HG03103 (cell line): ENCODE data around the gene FAM83G.

Source experiments
- ATAC-seq: cut with Tn5 transposase; IDR thresholded peaks from one replicate; pipeline ENCODE4 v1.9.1; 2021; ENCODE audit warnings: low read depth; ENCODE audit not compliant: unreplicated experiment

The FAM83G gene

DNA sequence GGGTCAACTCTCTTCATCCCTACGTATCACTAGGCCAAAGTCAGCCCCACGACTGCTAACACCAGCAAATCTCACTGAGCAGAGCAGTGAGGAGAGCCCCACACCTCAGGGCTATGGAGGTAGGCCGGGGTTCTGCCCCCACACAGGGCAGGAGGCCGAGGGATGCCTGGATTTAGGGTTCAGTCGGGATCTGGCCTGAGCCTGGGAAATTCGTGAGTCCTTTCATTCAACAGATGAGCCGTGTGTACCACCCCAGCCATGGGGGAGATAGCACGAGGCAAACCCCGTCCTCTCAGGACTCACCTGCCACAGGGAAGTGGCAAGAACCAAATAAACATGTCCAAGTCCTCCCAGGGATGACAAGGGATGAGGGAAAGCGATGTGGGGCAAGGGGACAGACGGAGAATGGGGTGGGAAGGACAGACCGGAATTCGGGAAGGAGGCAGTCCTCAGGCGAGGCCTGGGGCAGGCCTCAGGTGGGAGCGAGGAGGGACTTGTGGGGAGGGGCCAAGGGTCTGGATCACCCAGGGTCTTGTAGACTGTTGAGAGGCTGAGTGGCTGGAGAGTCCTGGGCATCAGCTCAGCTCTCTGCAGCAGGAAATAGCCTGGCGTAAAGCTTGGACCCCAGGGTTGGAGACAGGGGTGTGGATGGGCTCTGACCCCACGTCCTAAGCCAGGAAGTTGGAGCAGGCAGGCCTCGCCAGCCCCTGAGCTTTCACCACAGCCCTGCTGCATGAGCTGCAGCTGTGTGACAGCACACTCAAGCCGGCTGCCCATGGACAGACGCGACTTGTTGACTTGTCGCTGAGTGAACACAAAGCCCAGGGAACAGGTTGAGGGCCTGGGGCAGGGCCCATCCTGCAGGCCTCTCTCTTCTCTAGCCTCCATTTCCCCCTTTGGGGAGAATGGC, 7.9 kb upstream of the FAM83G start:
- ATAC-seq: no peak

DNA sequence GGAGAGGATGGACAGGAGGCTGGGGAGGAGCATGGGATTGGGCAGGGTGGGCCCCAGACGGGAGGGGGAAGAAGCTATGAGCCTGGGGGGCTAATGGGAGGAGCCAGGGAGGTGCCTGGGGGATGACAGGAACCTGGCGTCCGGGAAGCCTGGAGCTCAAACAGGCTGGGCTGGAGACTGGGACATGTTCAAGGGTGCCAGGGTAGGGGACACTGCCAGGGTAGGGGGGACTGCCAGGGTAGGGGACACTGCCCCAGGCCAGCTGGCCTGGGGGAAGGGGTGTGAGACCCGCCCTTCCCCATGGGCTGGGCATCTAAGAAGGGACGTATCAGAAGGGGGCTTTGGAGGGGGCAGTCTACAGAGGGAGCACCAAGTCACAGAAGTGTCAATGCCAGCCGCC, 7.0 kb upstream of the FAM83G start:
- no peak for ATAC-seq

DNA sequence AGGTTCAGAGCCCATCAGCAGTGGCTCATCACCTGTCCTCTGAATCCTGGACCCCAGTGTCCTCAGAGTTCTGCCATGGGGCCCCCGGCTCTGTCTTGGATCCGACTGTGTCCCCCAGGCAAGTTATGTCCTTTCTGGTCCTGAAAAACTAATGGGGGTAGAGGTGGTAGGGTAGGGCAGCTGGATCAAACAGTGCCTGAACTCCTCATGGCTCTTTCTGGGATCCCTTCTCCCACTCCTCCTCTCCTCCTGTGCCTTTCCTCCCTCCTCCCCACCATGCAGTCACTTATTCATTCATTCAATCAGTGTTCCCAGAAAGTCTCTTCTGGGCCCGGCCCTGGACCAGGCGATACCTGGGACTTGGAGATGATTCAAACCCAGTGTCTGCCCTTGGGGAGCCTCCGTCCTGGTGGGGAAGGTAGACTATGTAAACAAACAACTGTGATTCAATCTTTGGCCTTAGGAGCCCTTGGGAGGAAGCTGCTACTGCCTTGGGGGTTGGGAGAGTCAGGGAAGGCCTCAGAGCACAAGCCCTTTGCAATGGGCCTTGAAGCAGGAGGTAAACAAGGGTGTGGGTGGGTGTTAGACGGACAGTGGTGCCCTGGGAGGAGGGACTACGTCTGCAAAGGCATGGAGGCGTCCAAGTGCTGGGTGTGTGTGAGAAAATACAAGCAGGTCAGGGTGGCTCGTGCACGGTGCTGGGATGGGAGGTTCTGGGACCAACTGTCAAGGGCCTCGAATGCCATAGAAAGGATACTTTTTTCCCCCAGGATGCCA, 6.4 kb upstream of the FAM83G start:
- ATAC-seq: no peak

DNA sequence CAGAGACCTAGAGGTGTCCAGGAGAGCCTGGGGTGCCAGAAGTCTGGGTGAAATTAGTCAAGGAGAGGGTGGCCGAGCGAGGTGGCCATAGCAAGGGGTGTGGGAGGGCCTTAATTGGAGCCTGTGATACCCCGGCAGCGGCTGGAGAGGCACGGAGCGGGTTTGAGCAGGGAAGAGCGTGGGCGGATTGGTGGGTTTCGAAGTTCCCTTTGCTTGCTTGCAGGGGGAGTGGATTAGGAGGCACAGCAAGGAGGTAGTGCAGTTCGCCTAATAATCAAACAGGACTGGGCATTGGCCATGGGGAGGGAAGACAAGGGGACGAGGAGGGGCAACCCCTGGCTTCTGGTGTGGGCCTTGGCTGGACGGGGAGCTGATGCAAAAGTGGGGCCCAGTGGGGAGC, 5.4 kb upstream of the FAM83G start:
- ATAC-seq: no peak

DNA sequence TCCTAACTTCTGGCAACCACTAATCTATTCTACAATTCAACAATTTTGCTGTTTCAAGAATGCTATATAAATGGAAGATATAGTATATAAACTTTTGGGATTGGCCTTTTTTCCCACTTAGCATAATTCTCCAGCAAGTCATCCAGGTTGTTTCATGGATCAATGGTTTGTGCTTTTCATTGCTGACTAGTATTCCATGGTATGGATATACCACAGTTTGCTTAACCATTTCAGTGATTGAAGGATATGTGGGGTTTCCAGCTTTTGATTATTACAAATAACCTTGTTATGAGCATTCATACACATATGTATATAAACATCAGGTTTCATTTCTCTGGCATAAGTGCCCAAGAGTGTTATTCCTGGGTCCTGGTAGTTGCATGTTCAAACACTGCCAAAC, 2.1 kb upstream of the FAM83G start:
- no peak for ATAC-seq

DNA sequence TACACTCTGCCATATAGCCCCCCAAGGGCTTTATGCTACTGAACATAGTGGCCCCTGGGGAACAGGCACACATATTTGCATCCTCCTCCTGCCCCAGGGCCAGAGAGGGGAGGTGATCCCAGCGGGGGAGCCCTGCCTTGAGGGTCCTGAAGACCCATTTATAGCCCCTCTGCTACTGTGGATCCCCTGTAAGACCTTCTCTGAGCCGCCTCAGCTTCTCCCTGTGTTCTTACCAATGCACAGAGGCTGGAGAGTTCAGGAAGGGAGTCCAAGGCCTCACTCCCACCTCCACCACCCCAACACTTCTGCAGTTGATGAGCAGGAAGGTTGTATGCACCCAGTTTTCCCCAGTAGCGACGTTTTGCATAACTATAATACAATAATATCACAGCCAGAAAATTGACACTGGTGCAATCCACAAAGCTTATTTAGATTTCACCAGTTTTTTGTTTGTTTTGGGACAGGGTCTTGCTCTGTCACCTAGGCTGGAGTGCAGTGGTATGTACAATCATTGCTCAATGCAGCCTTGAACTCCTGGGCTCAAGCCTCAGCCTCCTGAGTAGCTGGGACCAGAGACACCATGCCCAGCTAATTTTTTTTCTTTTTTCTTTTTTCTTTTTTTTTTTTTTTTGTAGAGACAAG, 1.3 kb upstream of the FAM83G start:
- no peak for ATAC-seq

DNA sequence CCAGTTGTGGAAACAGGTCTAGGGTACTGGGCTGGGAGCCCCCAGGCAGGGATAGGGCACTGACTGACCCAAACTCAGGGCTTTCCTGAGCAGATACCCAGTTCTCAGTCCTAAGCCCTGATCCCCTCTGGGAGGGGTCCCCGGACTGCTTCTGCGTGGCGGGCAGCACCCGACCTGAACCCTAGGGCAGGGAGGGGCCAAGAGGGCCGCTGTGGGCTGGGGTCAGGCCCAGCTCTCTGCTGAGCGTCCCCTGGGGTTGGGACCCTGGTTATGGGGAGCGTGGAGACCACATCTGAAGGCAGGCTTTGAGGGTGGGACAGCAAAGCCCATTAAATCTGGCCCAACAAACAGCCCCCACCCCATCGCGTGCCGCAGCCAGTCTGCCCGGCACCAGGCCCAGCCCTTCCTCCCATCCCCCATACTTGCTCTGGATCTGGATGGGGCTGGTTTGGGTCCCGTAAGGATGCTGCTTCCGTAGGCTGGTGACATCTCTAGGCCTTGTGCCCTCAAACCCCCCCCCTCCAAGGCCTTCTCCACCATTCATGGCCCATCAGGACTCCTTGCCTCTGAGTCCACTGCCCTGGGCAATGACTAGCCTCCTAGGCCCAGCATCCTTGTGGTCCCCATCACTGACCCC, 691 bp upstream of the FAM83G start:
- no peak for ATAC-seq

DNA sequence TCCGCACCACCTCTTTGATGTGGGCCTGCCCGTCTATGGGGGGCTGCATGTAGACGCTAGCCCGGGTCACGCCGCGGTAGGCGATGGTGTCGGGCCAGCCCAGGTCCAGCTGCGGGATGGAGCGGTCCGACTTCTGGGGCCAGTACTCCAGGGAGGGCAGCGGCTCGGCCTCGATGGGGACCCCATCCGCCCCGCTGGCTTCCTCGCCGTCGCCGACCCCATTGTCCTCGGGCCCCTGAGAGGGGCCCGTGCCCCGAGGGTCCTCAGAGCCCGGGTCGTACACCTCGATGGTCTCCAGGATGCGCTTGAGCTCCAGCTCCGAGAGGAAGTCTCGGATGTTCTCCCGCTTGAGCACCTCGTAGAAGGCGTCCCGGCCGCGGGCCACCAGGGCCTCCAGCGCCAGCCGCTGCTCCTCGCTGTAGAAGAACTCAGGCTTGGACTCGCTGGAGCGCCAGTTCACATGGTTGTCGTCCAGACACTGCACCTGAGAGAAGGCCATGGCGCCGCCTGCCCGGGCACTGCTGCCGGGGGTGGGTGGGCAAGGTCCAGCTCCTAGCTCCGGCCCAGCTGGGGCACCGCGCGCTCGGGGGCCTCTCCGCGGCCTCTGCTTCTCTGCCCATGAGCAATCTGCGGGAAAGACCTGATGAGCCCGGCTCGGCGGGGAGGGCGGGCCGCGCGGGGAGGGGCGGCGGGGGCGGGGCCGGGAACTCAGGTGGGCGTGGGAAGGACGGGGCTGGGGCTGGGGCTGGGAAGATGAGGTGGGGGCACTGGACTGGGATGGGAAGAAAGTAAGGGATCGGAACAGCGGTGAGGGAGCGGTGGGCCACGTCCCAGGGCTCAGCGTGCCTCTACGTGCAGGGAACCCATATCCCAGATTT, 782 bp downstream of the FAM83G start:
- ATAC-seq: no peak

DNA sequence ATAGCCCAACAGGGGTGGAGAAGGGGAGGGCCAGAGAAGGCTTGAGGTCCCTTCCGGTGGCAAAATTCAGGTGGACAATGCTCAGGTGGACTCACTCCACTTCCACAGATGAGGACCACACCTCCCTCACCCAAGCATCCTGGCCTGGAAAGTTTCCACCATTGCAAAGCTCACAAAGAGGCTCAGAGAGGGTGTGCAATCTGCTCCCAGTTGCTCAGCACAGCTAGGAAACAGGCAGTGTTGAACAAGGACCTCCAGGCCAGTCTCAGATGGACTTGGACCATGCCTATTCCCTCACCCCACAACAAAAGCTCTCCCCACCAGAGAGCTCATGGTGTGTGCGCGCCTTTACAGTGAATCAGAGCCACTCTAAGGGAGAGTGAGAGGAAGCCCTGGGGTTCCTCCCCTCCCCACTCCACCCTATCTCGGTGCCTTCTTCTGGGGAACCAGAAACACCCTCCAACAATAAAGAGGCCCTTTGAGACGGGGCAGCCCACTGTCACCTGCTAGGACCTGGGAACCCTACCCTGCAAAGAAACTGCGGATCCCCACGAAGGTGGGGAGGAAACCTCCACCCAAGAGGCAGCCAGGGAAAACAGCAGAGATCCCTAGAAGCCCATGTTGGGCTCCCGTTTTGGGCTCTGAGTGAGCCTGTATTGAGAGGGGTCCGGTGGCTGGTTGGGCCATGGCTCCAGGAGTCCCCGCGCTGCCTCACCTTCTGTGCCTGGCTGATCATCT, 1.6 kb downstream of the FAM83G start:
- ATAC-seq: no peak

DNA sequence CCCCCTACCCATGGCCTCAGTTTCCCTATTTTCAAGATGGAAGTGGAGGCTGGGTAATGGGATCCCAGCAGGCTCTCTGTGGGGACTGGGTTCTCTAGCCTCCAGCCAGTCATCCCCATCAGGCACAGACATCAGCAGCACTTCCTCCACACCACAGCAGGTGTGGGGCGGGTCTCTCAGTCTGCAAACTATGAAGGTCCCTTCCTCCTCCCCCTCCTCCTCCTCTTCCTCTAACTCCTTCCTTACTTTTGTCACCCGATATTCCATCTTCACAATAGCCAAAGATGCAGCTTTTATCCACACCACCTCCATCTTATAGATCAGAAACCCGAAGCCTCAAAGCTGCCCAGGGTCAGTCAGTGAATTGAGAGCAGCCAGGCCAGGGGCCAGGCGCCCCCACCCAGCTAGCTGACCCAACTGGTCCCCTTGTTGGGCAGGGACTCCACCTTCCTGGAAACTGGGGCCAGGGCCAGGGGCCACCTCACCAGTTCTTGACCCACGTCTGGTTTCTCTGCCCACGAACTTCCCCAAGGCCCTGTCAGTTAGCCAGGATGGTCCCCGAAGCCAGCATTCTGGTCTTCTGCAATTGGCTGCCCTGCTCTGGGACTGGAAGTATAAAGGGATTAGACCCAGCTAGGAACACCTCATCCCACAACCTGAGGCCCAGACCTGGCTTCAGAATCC, 2.5 kb downstream of the FAM83G start:
- ATAC-seq: no peak

DNA sequence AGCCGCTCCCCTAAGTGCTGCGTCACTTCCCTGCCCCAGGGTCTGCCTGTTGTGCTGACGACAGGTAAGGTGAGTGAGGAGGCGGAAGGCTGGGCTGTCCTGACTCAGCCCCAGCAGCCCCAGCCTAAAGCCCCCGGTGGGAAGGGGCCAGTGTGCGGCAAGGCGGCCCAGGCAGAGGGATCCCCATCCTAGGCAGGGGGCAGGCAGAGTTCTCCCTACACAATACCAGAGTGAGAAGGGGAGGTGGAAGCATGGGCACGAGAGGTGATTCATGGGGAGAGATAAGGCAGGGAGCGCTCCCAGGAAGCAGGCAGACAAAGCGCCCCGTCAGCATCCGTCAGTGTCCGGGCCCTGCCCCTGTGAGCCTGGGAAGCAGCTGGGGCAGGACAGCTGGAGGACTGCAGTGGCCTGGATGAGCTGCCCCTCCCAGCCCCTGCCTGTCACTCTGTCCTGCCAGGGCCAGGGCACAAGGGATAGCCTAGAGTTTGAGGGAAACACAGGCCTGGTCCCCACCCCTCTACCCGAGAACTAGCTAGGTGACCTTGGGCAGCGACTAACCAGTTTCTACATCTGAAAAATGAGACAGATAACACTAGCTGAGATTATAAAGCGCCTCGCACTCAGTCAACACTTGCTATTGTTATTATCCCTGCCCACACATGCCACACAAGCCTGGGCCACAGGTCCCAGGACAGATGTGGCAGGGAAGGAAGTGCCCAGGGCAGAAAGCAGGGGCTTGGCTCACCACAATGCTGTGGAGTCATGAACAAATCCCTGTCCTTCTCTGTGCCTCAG, 3.8 kb downstream of the FAM83G start:
- ATAC-seq: no peak

DNA sequence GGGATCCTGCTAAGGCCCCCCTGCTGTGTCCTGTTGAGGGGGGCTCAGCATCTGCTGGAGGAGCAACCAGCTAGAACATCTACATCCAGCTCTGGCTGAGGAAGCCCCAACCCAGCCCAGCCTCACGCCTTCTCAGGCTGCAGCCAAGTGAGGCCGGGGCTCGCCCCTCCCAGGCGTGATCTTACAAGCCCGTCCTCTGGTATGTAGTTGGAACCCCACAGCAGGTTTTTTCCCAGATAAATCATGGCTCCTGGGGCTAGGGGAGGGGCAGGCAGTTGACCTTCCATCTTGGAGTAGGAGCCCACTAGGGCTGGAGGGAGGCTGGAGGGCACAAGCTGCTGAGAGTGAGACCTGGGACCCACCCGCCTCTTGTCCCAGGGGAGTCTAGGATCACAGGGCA, 4.7 kb downstream of the FAM83G start:
- no peak for ATAC-seq

DNA sequence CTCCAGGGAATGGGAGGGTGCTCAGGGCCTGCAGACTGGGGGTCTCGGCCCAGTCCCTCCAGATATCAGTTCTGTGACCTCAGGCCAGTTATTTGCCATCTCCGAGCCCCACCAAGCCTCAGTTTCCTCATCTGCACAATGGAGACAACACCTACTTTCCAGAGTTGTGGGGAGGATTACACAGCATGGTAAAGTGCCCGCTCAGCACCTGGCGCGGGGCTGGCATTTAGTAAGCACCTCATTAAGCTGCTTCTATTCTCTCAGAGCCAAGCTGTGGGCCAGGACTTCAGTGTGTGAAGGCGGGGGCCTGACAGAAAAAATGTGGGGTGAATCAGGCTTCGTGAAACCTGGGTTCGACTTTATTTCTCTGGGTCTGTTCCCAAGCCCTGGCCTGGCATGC, 5.2 kb downstream of the FAM83G start:
- no peak for ATAC-seq

DNA sequence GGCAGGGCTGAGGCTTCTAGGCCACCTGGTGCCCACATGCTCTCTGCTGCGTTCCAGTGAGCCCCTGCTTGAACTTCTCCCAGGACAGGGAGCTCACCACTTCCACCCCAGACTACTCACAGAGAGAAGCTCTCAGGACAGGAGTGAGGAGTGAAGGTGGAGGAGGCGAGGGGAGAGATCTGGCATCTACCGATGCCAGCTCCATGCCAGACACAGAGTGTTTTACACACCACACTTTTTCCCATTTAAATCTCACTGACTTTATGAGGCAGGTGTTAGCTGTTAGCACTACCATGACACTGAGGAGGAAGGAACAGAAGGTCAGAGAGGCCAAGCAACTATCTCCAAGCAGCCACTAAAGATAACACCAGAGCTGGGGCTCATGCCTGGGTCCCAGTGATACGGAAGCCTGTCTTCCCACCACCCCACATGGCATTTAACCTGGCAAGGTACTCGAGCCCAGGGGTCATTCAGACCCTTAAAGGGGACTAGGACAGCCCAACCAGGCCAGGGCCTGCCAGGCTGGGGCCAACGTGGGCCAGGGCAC, 6.8 kb downstream of the FAM83G start:
- ATAC-seq: no peak

DNA sequence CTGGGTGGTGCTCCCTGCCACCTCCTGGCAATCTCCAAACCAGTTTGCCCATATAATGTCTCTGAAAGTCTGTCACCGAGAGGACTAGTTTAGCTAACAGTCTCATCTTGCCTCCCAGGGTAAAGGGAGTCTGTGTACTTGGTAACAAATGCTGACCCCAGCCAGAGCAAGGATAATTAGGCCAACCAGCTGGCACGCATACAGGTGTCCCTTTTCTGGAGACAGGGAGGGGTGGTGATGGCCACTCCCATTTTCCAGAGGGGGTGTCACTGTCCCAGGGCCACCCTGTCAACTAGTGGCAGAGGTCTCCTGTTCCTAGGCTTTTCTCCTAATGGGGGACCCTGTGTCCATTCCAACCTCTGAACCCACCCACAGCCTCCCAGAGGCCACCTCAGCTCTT, 8.1 kb downstream of the FAM83G start:
- ATAC-seq: no peak

DNA sequence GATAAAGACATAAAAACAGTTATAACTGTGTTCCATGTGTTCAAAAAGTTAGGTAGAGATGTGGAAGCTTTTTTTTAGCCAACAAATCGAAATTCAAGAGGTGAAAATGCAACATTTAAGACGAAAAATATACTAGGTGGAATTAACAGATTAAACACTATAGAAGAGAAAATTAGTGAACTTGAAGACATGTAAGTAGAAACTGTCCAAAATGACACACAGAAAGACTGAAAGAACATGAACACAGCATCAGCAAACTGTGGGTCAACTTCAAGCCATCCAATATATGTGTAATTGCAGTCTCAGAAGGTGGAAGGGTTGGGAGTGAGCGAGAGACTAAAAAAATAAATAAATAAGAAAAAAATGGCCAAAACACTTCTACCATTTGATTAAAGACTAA, 9.3 kb downstream of the FAM83G start:
- ATAC-seq: no peak

DNA sequence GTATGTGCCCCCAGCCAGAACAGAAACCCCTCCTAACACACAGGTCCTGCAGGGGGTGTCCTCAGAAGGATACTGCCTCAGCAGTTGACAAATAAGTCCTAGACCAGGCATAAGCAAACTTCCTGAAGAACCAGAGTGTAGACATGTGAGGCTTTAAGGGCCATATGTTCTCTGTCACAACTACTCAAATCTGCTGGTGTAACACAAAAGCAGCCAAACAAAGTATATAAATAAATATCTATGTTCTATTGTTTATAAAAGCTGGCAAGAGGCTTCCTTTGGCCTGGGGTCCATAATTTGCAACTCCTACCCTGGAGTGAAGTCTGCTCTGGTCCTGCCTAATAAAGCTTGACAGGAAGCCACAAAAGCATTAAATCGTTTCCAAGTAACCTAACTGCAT, 9.9 kb downstream of the FAM83G start:
- ATAC-seq: no peak
